GM19455 (cell line): ENCODE measurements around the gene MRI1.
"Not testable (repeated sequence)": the region's sequence is repeated elsewhere in the genome, so short reads cannot be mapped to it uniquely, and the experiment has no call there.

Experiments used
- ATAC-seq: cut with Tn5 transposase; IDR thresholded peaks from one replicate; pipeline ENCODE4 v1.9.1; 2021; ENCODE audit not compliant: unreplicated experiment

The MRI1 gene

GRCh38 chr19:13793317-13793716 lies 29.0 kb downstream of the MRI1 start:
- ATAC-seq: not testable (repeated sequence)

GRCh38 chr19:13794398-13794756 lies 30.1 kb downstream of the MRI1 start:
- ATAC-seq: no peak

- peak; percentile 88 for ATAC-seq
Observed at GRCh38 chr19:13794757-13795589, 30.7 kb downstream of the MRI1 start, which contains the start of gene ZSWIM4. TSS of gene ZSWIM4 (plus strand) at chr19:13795443. CDS start at chr19:13795649, 206 bp downstream.

- ATAC-seq: peak; percentile 43
Observed at GRCh38 chr19:13795595-13796300, 31.4 kb downstream of the MRI1 start.

- ATAC-seq: no peak
Observed at GRCh38 chr19:13796301-13797057, 32.2 kb downstream of the MRI1 start.

- no peak for ATAC-seq
Observed at GRCh38 chr19:13797058-13797440, 32.7 kb downstream of the MRI1 start.

- ATAC-seq: no peak
Observed at GRCh38 chr19:13797870-13798269, 33.5 kb downstream of the MRI1 start.

GRCh38 chr19:13799669-13800068 lies 35.3 kb downstream of the MRI1 start:
- no peak for ATAC-seq

- no peak for ATAC-seq
Observed at GRCh38 chr19:13803038-13803437, 38.7 kb downstream of the MRI1 start.

- ATAC-seq: no peak
Observed at GRCh38 chr19:13804830-13805683, 40.7 kb downstream of the MRI1 start.

- ATAC-seq: no peak
Observed at GRCh38 chr19:13806728-13807127, 42.4 kb downstream of the MRI1 start.

GRCh38 chr19:13807421-13808021 lies 43.2 kb downstream of the MRI1 start:
- ATAC-seq: no peak

- no peak for ATAC-seq
Observed at GRCh38 chr19:13808856-13809255, 44.5 kb downstream of the MRI1 start.

GRCh38 chr19:13812544-13812943 lies 48.2 kb downstream of the MRI1 start:
- ATAC-seq: no peak

- ATAC-seq: no peak
Observed at GRCh38 chr19:13813147-13813546, 48.8 kb downstream of the MRI1 start.

- no peak for ATAC-seq
Observed at GRCh38 chr19:13814550-13814949, 50.2 kb downstream of the MRI1 start.

GRCh38 chr19:13817018-13817614 lies 52.8 kb downstream of the MRI1 start:
- no peak for ATAC-seq

- no peak for ATAC-seq
Observed at GRCh38 chr19:13817615-13818371, 53.5 kb downstream of the MRI1 start.

- ATAC-seq: no peak
Observed at GRCh38 chr19:13819238-13819637, 54.9 kb downstream of the MRI1 start.
